ENCODE results near the gene SEMG1.

DNA sequence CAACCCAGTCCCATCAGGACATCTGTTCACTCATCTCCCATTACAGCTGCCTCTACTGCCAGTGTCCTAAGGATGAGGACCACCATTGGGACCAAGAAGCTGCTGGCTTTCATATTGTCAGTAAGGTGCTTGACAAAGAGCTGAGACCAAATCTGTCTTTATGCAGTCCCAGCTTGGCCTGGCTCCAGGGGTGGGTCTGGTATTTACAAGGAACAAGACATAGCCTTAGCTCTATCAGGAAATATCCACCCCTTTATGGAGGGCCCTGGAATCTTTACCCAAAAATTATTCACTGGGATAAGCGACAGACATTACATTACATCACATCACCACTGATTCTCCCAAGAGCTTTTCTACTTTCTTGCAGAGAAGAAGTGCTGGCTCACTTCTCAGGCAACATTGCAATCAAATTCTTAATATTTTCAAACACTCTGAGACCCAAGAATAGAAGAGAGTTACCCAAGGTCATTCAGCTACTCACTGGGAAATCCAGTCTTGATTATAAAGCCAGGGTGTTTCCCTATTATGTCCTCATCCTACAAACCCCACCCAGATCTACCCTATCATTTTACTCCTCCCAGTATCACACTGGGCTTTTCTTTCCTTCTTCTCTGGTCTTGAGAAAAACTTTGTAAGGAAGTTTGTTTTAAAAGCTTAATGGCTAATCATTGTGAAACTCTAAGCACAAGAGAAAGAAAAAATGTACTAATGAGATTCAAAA, 43.6 kb upstream of the SEMG1 start:
- TF ChIP-seq, protein P1, sequence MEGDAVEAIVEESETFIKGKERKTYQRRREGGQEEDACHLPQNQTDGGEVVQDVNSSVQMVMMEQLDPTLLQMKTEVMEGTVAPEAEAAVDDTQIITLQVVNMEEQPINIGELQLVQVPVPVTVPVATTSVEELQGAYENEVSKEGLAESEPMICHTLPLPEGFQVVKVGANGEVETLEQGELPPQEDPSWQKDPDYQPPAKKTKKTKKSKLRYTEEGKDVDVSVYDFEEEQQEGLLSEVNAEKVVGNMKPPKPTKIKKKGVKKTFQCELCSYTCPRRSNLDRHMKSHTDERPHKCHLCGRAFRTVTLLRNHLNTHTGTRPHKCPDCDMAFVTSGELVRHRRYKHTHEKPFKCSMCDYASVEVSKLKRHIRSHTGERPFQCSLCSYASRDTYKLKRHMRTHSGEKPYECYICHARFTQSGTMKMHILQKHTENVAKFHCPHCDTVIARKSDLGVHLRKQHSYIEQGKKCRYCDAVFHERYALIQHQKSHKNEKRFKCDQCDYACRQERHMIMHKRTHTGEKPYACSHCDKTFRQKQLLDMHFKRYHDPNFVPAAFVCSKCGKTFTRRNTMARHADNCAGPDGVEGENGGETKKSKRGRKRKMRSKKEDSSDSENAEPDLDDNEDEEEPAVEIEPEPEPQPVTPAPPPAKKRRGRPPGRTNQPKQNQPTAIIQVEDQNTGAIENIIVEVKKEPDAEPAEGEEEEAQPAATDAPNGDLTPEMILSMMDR (IDR thresholded peaks at IDR 0.05), result no peak
- no peak for TF ChIP-seq ZFX (IDR thresholded peaks at IDR 0.05; ENCODE audit: borderline replicate concordance)

Measured in 22Rv1 (cell line).